A204.1 (cell line): Measurements from ENCODE around the gene TTC23.

Experiments
- FAIRE-seq: peaks from 2 replicates; lab custom pipeline; 2012; peaks lifted over from hg19 to GRCh38; lab: Jason Lieb, UNC

The TTC23 gene

DNA sequence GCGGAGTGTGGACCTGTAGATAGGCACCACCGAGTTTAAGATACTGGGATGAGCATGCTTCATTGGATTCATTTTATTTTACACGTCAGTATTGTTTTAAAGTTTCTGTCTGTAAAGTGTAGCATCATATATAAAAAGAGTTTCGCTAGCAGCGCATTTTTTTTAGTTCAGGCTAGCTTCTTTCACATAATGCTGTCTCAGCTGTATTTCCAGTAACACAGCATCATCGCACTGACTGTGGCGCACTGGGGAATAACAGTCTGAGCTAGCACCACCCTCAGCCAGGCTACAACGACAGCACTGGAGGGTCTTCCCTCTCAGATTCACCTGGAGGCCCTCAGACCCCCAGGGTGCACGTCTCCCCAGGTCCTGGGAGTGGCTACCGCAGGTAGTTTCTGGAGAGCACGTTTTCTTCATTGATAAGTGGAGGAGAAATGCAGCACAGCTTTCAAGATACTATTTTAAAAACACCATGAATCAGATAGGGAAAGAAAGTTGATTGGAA lies 115.0 kb downstream of the TTC23 start:
- FAIRE-seq, result no peak

DNA sequence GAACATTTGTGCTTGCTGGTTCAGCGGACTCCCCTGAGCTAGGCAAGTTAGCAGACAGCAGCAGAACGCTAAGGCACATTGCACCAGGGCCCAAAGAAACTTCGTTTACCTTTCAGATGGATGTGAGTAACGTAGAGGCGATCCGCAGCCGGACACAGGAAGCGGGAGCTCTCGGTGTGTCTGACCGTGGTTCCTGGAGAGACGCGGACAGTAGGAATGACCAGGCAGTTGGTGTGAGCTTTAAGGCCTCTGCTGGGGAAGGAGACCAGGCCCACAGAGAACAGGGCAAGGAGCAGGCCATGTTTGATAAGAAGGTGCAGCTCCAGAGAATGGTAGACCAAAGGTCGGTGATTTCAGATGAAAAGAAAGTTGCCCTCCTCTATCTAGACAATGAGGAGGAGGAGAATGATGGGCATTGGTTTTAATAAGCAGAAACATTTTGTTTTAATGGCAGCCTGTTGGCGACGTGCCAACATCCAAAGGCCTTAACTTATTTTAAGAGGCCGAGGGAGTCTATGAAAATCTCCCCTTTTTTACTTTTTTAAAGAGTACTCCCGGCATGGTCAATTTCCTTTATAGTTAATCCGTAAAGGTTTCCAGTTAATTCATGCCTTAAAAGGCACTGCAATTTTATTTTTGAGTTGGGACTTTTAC lies 116.6 kb downstream of the TTC23 start:
- no peak for FAIRE-seq

- FAIRE-seq, result no peak
Observed at GRCh38 chr15:99132122-99132521, 117.3 kb downstream of the TTC23 start.

- FAIRE-seq, result no peak
Observed at GRCh38 chr15:99131441-99132023, 117.8 kb downstream of the TTC23 start.

DNA sequence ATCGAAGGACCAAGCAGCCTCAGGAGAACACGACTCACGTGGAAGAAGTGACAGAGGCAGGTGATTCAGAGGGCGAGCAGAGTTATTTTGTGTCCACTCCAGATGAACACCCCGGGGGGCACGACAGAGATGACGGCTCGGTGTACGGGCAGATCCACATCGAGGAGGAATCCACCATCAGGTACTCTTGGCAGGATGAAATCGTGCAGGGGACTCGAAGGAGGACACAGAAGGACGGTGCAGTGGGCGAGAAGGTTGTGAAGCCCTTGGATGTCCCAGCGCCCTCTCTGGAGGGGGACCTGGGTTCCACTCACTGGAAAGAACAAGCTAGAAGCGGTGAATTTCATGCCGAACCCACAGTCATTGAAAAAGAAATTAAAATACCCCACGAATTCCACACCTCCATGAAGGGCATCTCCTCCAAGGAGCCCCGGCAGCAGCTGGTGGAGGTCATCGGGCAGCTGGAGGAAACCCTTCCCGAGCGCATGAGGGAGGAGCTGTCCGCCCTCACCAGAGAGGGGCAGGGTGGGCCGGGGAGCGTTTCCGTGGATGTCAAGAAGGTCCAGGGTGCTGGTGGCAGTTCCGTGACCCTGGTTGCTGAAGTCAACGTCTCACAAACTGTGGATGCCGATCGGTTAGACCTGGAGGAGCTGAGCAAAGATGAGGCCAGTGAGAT lies 118.5 kb downstream of the TTC23 start:
- no peak for FAIRE-seq

DNA sequence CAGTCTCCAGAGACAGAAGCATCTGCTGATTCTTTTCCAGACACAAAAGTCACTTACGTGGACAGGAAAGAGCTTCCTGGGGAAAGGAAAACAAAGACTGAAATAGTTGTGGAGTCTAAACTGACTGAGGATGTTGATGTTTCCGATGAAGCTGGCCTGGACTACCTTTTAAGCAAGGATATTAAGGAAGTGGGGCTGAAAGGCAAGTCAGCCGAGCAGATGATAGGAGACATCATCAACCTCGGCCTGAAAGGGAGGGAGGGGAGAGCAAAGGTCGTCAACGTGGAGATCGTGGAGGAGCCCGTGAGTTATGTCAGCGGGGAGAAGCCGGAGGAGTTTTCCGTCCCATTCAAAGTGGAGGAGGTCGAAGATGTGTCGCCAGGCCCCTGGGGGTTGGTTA lies 119.1 kb downstream of the TTC23 start:
- FAIRE-seq, result no peak

DNA sequence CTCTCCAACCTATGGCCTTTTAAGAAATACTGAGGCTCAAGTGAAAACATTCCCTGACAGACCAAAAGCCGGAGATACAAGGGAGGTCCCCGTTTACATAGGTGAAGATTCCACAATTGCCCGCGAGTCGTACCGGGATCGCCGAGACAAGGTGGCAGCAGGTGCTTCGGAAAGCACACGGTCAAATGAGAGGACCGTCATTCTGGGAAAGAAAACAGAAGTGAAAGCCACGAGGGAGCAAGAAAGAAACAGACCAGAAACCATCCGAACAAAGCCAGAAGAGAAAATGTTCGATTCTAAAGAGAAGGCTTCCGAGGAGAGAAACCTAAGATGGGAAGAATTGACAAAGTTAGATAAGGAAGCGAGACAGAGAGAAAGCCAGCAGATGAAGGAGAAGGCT lies 119.7 kb downstream of the TTC23 start:
- no peak for FAIRE-seq

- FAIRE-seq, result no peak
Observed at GRCh38 chr15:99128411-99128810, 121.0 kb downstream of the TTC23 start.

DNA sequence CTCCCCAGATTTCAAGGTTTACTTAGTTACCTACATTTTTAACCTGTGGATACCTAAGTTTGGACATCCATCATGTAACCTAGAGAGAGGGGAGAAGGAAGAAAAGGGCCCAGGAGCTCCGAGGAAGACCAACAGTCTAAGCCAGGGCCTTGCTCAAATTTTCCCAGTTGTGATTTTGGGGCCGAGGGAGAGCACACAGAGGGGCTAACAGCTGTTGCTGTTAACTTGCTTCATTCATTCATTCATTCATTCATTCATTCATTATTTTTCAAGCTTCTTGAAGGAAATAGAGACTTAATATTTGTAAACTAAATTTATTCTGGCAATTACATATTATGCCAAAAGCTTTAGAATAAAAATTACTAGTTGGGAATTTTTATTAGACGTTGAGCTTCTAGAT lies 121.6 kb downstream of the TTC23 start:
- FAIRE-seq, result no peak

GRCh38 chr15:99126930-99127329 lies 122.5 kb downstream of the TTC23 start:
- FAIRE-seq, result no peak

DNA sequence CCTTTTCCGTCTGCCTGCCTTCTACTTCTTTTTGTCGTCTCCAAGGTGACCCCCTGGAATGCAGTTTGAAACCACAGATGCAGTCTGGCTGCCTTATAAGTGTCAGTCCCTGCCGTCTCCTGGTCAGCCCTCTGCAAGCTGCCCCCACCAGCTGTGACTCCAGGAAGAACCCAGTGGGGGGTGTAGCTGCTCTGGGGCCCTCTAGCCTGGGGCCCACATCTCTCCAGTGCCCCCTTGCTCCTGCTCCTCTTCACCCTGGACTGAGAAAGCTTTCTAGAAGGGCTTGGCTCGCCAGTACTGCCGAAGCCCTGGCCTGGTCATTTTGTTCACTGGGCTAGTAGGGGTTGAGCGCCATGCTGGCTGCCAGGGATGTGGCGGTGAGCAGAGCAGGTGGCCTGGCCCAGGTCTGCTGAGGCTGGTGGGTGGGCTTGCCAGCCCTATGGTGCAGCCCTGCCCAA lies 123.2 kb downstream of the TTC23 start:
- no peak for FAIRE-seq

DNA sequence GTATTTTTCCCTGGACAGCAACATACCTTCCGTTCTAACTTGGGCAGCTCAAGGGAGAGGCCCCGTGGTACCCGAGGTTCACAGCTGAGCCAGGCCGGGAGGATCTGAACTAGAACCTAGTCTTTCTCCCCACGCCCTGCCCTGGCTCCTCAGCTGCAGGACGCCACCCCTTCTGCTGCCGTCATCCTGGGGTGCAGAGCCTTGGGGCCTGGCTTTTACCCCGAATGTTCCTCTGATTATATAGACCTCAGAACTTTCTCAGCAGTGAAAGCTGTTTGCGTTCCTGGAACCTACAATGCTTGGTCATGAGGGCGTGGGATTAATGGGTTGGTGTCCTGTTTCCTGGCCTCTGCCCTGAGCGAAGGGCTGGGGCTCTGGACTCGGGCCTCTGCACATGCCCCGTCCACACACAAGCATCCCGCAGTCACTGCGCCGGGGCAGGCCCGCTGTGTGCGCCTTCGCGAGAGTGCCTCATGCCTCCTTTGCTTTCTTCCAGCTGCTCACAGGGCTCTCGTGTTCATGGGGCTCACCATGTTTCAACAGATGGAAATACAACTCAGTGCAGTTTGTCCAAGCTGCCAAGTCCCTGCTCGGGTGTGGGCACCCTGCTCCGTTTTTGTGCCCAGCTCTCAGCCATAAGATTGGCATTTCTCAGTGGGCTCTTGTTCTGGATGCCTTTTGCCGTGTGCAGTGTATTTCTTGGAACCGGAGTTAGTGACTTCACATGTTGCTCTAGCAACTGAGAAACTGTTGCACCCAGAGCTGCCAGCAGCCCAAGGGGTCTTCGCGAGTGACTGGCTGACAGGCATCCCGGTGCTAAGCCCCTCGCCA lies 124.1 kb downstream of the TTC23 start:
- no peak for FAIRE-seq

DNA sequence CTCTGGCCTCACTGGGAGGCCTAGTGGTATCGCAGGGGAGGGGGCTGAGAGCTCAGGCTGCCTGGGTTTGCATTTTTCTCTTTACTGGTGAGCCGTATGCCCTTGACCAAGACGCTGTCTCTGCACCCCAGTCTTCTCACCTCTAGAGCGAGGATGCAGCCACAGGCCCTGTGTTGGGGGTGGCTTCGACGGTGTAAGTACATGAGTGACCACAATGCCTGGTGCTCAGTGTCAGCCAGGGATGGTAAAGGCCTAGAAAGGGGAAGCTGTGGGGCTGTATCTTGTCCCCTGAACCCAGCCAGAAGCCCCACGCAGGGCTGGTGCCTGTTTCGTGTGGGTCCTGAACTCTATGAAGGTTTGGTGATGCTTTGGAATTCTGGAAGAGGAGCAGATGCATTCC lies 124.7 kb downstream of the TTC23 start:
- no peak for FAIRE-seq

- FAIRE-seq, result peak; percentile 98
Observed at GRCh38 chr15:99123713-99124451, 125.5 kb downstream of the TTC23 start.

GRCh38 chr15:99122831-99123712 lies 126.3 kb downstream of the TTC23 start:
- peak; percentile 60 for FAIRE-seq

DNA sequence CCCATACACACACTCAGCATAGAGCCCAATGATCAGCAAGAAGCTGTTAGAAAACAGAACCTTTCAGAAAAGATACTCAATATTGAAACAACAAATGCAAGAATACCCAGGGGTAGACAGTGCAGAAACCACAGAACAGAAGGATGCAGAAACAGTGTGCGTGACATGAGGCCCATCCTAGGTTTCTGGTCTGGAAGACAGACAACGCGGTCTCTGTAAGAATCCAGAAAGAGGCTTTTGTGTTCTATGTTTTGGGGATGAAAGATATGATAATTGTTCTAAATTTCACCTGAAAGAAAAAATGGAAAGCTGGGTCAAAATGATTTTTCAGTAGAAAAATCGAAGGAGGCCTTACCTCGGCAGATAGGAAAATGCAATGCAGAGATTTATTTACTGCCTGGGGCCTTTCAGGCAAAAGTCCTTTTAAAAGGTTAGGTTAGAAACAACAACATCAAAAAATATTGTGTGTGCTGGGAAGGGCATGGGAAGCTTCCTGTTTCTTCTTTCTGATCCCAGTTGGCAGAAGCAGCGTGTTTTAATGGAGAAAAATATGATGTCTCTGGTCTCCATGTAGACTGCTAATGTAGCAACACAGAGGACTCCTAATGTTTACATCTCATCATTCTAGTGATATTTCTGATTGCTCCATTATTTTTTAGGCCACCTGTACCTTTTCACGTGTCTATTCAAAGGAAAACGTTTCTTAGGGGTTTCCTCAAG lies 127.5 kb downstream of the TTC23 start:
- no peak for FAIRE-seq

- FAIRE-seq, result no peak
Observed at GRCh38 chr15:99121207-99121606, 128.2 kb downstream of the TTC23 start.

GRCh38 chr15:99120050-99120777 lies 129.2 kb downstream of the TTC23 start:
- no peak for FAIRE-seq

GRCh38 chr15:99118801-99119546 lies 130.4 kb downstream of the TTC23 start:
- no peak for FAIRE-seq
